LNCaP clone FGC (cell line): ENCODE measurements around the gene MFN2.
"Not testable (repeated sequence)": the region's sequence is repeated elsewhere in the genome, so short reads cannot be mapped to it uniquely, and the experiment has no call there.

ENCODE experiments used
- DNase-seq: peaks from one replicate; pipeline ENCODE4 v3.0.0-alpha.2; 2011; ENCODE audit warnings: low read depth
- H3K4me3 ChIP-seq: 2 replicates; pipeline ENCODE4 v1.5.1; 2011; ENCODE audit warnings: mild to moderate bottlenecking, low read depth, low read length, control low read depth
- CTCF ChIP-seq: IDR thresholded peaks from 2 replicates; pipeline ENCODE4 v1.5.1; 2012; ENCODE audit warnings: mild to moderate bottlenecking; ENCODE audit not compliant: control insufficient read depth, insufficient read depth; ENCODE audit errors: extremely low read depth

The MFN2 gene

GRCh38 chr1:12005488-12006166 lies 25.4 kb downstream of the MFN2 start:
- H3K4me3 ChIP-seq = no peak overlapping the region
- TF ChIP-seq CTCF = no peak
- DNase-seq = no peak

GRCh38 chr1:12006167-12006921 lies 26.1 kb downstream of the MFN2 start:
- TF ChIP-seq CTCF = no peak
- no peak for DNase-seq
- no peak overlapping the region for H3K4me3 ChIP-seq

GRCh38 chr1:12007204-12007603 lies 27.0 kb downstream of the MFN2 start:
- H3K4me3 ChIP-seq = no peak overlapping the region
- no peak for TF ChIP-seq CTCF
- no peak for DNase-seq

- not testable (repeated sequence) for H3K4me3 ChIP-seq, DNase-seq
Measured at GRCh38 chr1:12008355-12008754, 28.1 kb downstream of the MFN2 start.

- H3K4me3 ChIP-seq = no peak overlapping the region
- TF ChIP-seq CTCF = no peak
- no peak for DNase-seq
Measured at GRCh38 chr1:12009318-12009947, 29.2 kb downstream of the MFN2 start.

GRCh38 chr1:12010746-12011570 lies 30.7 kb downstream of the MFN2 start:
- DNase-seq = no peak
- H3K4me3 ChIP-seq = no peak overlapping the region
- TF ChIP-seq CTCF = no peak

GRCh38 chr1:12011998-12012397 lies 31.8 kb downstream of the MFN2 start:
- no peak for TF ChIP-seq CTCF
- no peak overlapping the region for H3K4me3 ChIP-seq
- DNase-seq = no peak
